GM12878 (cell line): Measurements from ENCODE around the gene DZIP1L.
"Not testable (repeated sequence)": the region's sequence is repeated elsewhere in the genome, so short reads cannot be mapped to it uniquely, and the experiment has no call there.

ENCODE experiments used
- BACH1 ChIP-seq: fragments of 450-650 bp; IDR thresholded peaks from 2 replicates; pipeline ENCODE4 v1.6.1; 2017; ENCODE audit warnings: mild to moderate bottlenecking, borderline replicate concordance
- MEF2A ChIP-seq: IDR thresholded peaks from 2 replicates; pipeline ENCODE4 v1.6.1; 2011; ENCODE audit warnings: low read depth, mild to moderate bottlenecking, low read length, moderate library complexity; ENCODE audit not compliant: insufficient read depth
- NR2C1 ChIP-seq: fragments of 450-650 bp; IDR thresholded peaks from 2 replicates; pipeline ENCODE4 v1.6.1; 2017; ENCODE audit warnings: antibody characterized with exemption, mild to moderate bottlenecking, moderate library complexity
- NR2C2 ChIP-seq: IDR thresholded peaks from 2 replicates; pipeline ENCODE4 v1.6.1; 2011; ENCODE audit warnings: borderline replicate concordance, low read depth; ENCODE audit not compliant: control insufficient read depth, insufficient read length
- RBBP5 ChIP-seq: fragments of 200-600 bp; sonication (generic); conservative IDR thresholded peaks from 2 replicates; pipeline ENCODE4 v1.6.1; 2016
- YY1 ChIP-seq: IDR thresholded peaks from 2 replicates; pipeline ENCODE4 v1.6.1; 2011; ENCODE audit warnings: low read depth, mild to moderate bottlenecking, low read length
- ZSCAN29 ChIP-seq: fragments of 450-650 bp; IDR thresholded peaks from 2 replicates; pipeline ENCODE4 v1.6.1; 2017; ENCODE audit warnings: mild to moderate bottlenecking, moderate library complexity
- TF ChIP-seq, protein P1 (sequence below): IDR thresholded peaks from 2 replicates; pipeline ENCODE4 v1.6.1; 2011; ENCODE audit warnings: low read depth, mild to moderate bottlenecking, low read length, moderate library complexity, borderline replicate concordance; ENCODE audit errors: extremely low read depth
- TF ChIP-seq, protein P2 (sequence below): IDR thresholded peaks from 2 replicates; pipeline ENCODE4 v1.6.1; 2012; ENCODE audit warnings: low read depth, low read length, improper control_type of control experiment
- TF ChIP-seq, protein P3 (sequence below): fragments of 450-650 bp; IDR thresholded peaks from 2 replicates; pipeline ENCODE4 v1.6.1; 2014; ENCODE audit warnings: mild to moderate bottlenecking

- TF ChIP-seq NR2C1, MEF2A, NR2C2, ZSCAN29, YY1, RBBP5, BACH1: not testable (repeated sequence)
- TF ChIP-seq, protein P1, sequence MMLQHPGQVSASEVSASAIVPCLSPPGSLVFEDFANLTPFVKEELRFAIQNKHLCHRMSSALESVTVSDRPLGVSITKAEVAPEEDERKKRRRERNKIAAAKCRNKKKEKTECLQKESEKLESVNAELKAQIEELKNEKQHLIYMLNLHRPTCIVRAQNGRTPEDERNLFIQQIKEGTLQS: not testable (repeated sequence)
- TF ChIP-seq, protein P2, sequence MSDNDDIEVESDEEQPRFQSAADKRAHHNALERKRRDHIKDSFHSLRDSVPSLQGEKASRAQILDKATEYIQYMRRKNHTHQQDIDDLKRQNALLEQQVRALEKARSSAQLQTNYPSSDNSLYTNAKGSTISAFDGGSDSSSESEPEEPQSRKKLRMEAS: not testable (repeated sequence)
- TF ChIP-seq, protein P3, sequence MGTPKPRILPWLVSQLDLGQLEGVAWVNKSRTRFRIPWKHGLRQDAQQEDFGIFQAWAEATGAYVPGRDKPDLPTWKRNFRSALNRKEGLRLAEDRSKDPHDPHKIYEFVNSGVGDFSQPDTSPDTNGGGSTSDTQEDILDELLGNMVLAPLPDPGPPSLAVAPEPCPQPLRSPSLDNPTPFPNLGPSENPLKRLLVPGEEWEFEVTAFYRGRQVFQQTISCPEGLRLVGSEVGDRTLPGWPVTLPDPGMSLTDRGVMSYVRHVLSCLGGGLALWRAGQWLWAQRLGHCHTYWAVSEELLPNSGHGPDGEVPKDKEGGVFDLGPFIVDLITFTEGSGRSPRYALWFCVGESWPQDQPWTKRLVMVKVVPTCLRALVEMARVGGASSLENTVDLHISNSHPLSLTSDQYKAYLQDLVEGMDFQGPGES: not testable (repeated sequence)
These were observed 26.8 kb upstream of the DZIP1L start for GRCh38 chr3:138142181-138142580.
